ENCODE data around the gene ZNF808.
"Not testable (repeated sequence)": the region's sequence is repeated elsewhere in the genome, so short reads cannot be mapped to it uniquely, and the experiment has no call there.

The ZNF808 gene

DNA sequence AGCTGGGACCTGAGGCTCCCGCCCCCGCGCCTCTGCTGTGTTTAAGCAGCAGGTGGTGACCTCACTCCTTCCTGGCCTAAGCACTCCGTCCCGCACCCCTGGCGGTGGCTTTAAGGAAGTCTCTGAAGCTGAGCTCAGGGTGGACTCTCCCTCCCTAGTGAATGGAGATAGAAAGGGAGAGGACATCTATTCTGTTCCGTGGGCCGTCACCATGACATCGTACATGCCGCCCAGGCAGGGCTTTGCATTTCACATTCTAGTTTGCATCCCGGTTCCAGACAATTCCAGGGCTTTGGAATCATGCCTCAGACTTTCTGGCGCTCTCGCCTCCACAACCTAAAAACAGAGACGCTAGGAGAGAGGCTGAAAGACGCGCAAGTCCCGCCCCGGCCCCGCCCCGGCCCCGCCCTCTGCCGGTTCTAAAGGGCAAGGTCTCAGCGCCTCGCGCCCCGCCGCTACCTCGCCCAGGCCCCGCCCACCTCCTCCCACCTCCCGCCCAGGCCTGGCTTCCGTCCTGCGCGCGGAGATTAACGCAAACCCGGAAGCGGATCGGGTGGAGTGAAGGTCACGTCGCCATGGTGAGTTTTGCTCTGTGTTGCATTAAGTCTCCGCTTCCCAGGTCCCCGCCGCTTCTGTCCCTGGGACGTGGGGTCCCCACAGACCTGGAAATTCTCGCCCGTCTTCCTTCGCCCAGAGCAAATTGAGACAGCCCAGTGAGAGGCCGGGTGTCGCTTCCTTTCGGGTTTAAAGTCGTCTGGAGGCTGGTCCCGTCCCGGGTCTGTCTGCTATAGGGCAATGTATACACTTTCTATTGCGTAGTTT is at the start of gene ZNF808:
Gene ZNF808 (plus strand): TSS at position 535 of the 822 bp plus-strand sequence. CDS start 15,617 bp downstream, outside the sequence.
- peaks cover 4% of the 10 kb centered on the region for H3K4me1 ChIP-seq (ENCODE audit: insufficient read depth, low read length)
- H3K36me3 ChIP-seq (ENCODE audit: insufficient read depth, low read length), result no peaks in the 10 kb centered on the region
- no peaks in the 10 kb centered on the region for H3K27me3 ChIP-seq (ENCODE audit: insufficient read depth, low read length)
- peak within 1 kb of the TSS; percentile 87 for H2AFZ ChIP-seq (ENCODE audit: low read depth, low read length)
- peaks cover 4% of the 10 kb centered on the region for H3K9me3 ChIP-seq (ENCODE audit: low read length)
- H3K4me3 ChIP-seq (ENCODE audit: low read length), result peak within 1 kb of the TSS; percentile 93

GRCh38 chr19:52484111-52484743 is 43.2 kb upstream of the ZNF808 start:
- H3K27me3 ChIP-seq (ENCODE audit: insufficient read depth, low read length); H3K4me3 ChIP-seq (ENCODE audit: low read length); H3K9me3 ChIP-seq (ENCODE audit: low read length); H3K4me1 ChIP-seq (ENCODE audit: insufficient read depth, low read length); H2AFZ ChIP-seq (ENCODE audit: low read depth, low read length); H3K36me3 ChIP-seq (ENCODE audit: insufficient read depth, low read length): not testable (repeated sequence)

DNA sequence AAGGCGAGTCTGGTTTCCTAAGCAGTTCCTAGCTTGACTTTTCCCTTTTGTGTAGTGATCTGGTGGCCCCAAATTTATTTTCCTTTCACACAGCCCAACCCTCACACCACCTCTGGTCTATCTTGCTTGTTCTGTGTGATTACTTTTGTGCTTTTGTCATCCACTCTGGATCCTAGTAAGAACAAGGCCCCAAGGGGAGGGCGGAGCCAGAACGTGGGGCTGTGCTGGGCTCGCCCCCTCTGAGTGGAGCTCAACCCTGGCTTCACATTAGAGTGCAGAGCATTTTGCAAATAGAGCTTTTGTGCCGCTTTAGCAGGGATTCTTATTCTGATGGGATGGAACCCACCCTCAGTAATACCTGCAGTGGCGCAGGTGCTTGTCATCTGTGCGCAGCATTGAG is 42.4 kb upstream of the ZNF808 start:
- not testable (repeated sequence) for H3K36me3 ChIP-seq (ENCODE audit: insufficient read depth, low read length); H3K4me1 ChIP-seq (ENCODE audit: insufficient read depth, low read length); H2AFZ ChIP-seq (ENCODE audit: low read depth, low read length); H3K27me3 ChIP-seq (ENCODE audit: insufficient read depth, low read length); H3K9me3 ChIP-seq (ENCODE audit: low read length); H3K4me3 ChIP-seq (ENCODE audit: low read length)

- H3K4me1 ChIP-seq (ENCODE audit: insufficient read depth, low read length); H3K4me3 ChIP-seq (ENCODE audit: low read length); H2AFZ ChIP-seq (ENCODE audit: low read depth, low read length); H3K27me3 ChIP-seq (ENCODE audit: insufficient read depth, low read length); H3K36me3 ChIP-seq (ENCODE audit: insufficient read depth, low read length); H3K9me3 ChIP-seq (ENCODE audit: low read length): not testable (repeated sequence)
Observed at GRCh38 chr19:52485561-52486240, 41.8 kb upstream of the ZNF808 start.

DNA sequence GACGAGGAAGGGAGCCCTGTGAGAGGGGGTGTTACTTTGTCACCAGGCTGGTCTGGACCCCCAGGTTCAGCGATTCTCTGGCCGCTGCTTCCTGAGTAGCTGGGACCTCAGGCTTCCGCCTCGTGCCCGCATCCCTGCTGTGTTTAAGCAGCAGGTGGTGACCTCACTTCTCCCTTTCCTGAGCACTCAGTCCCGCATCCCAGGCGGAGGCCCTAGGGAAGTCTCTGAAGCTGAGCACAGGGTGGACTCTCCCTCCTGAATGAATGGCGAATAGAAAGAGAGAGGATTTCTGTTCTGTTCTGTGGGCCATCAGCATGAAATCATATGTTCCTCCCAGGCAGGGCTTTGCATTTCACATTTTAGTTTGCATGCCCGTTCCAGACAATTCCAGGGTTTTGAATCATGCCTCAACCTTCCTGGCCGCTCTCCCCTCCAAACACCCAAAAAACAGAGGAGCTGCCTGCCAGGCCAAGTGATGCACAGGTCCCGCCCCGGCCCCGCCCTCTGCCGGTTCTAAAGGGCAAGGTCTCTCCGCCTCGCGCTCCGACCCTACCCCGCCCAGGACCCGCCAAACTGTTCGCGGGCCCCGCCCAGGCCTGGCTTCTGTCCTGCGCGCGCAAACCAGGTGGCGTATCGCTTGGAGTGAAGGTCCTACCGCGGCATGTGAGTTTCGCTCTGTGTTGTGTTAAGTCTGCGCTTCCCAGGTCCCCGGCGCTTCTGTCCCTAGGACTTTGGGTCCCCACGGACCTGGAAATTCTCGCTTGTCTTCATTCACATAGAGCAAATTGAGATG is 35.1 kb upstream of the ZNF808 start:
- Histone ChIP-seq H3K4me3 (ENCODE audit: low read length) (peak overlapping the region; percentile 42), H3K4me1 (ENCODE audit: insufficient read depth, low read length) (peaks cover 10% of the 10 kb centered on the region)

DNA sequence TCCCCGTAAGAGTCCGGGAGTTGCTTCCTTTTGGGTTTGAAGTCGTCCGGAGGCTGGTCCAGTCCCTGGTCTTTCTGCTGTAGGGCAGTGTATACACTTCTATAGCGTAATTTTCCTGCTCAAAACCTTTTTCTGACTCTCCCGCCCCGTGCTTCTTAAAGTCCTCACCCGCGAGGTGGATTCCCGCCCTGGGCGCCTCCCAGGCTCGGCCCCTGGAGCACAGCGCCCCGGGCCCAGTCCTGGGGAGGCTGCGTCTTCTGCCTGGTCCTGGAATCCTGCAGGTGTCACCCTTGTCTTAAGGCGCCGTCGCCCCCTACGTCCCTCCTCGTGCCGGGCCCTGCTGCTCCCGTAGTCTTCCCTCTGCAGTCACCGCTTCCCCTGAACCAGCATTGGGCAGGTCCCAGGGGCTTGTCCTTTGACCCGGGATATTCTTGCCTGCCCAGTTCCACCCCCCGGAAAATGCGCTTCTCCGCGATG is 34.4 kb upstream of the ZNF808 start:
- Histone ChIP-seq H2AFZ (ENCODE audit: low read depth, low read length) (peak overlapping the region; percentile 91), H3K9me3 (ENCODE audit: low read length) (peaks cover 6% of the 10 kb centered on the region), H3K4me1 (ENCODE audit: insufficient read depth, low read length) (peaks cover 10% of the 10 kb centered on the region), H3K36me3 (ENCODE audit: insufficient read depth, low read length) (no peaks in the 10 kb centered on the region), H3K4me3 (ENCODE audit: low read length) (peak overlapping the region; percentile 42), H3K27me3 (ENCODE audit: insufficient read depth, low read length) (peaks cover 12% of the 10 kb centered on the region)

More for the DNA sequence above, 35.1 kb upstream of the ZNF808 start:
- Histone ChIP-seq H2AFZ (ENCODE audit: low read depth, low read length) (peak overlapping the region; percentile 91), H3K36me3 (ENCODE audit: insufficient read depth, low read length) (no peaks in the 10 kb centered on the region), H3K27me3 (ENCODE audit: insufficient read depth, low read length) (peaks cover 12% of the 10 kb centered on the region), H3K9me3 (ENCODE audit: low read length) (peaks cover 6% of the 10 kb centered on the region)

- Histone ChIP-seq H2AFZ (ENCODE audit: low read depth, low read length) (no peak overlapping the region), H3K9me3 (ENCODE audit: low read length) (peaks cover 6% of the 10 kb centered on the region), H3K27me3 (ENCODE audit: insufficient read depth, low read length) (peaks cover 12% of the 10 kb centered on the region), H3K4me3 (ENCODE audit: low read length) (no peak overlapping the region), H3K4me1 (ENCODE audit: insufficient read depth, low read length) (peaks cover 10% of the 10 kb centered on the region), H3K36me3 (ENCODE audit: insufficient read depth, low read length) (no peaks in the 10 kb centered on the region)
Observed at GRCh38 chr19:52494518-52494917, 33.0 kb upstream of the ZNF808 start.

GRCh38 chr19:52498571-52498970 is 28.9 kb upstream of the ZNF808 start:
- Histone ChIP-seq H3K4me3 (ENCODE audit: low read length) (no peak overlapping the region), H3K4me1 (ENCODE audit: insufficient read depth, low read length) (peaks cover 2% of the 10 kb centered on the region), H3K27me3 (ENCODE audit: insufficient read depth, low read length) (no peaks in the 10 kb centered on the region), H2AFZ (ENCODE audit: low read depth, low read length) (no peak overlapping the region), H3K9me3 (ENCODE audit: low read length) (peaks cover 2% of the 10 kb centered on the region), H3K36me3 (ENCODE audit: insufficient read depth, low read length) (no peaks in the 10 kb centered on the region)

DNA sequence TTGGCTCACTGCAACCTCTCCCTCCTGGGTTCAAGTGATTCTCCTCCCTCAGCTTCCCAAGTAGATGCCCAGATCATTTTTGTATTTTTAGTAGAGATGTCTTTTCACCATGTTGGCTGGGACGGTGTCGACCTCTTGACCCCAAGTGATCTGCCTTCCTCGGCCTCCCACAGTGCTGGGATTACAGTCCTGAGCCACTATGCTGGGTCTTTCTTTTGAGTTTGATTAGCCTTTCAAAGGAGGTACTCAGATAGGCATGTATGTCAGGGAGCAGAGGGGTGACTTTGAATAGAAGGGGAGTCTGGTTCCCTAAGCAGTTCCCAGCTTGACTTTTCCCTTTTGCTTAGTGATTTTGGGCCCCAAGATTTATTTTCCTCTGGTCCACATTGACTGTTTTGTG is 27.0 kb upstream of the ZNF808 start:
- not testable (repeated sequence) for H3K27me3 ChIP-seq (ENCODE audit: insufficient read depth, low read length); H3K4me3 ChIP-seq (ENCODE audit: low read length); H3K36me3 ChIP-seq (ENCODE audit: insufficient read depth, low read length); H3K4me1 ChIP-seq (ENCODE audit: insufficient read depth, low read length); H2AFZ ChIP-seq (ENCODE audit: low read depth, low read length); H3K9me3 ChIP-seq (ENCODE audit: low read length)

DNA sequence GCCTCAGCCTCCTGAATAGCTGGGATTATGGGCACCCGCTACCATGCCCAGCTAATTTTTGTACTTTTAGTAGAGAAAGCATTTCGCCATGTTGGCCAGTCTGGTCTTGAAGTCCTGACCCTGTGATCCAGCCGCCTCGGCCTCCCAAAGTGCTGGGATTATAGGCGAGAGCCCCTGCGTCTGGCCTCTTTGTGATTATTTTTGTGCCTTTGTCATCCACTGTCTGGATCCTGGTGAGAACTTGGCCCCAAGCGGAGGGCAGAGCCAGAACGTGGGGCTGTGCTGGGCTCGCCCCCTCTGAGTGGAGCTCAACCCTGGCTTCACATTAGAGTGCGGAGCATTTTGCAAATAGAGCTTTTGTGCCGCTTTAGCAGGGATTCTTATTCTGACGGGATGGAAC is 26.5 kb upstream of the ZNF808 start:
- not testable (repeated sequence) for H3K27me3 ChIP-seq (ENCODE audit: insufficient read depth, low read length); H3K4me3 ChIP-seq (ENCODE audit: low read length); H3K9me3 ChIP-seq (ENCODE audit: low read length); H2AFZ ChIP-seq (ENCODE audit: low read depth, low read length); H3K36me3 ChIP-seq (ENCODE audit: insufficient read depth, low read length); H3K4me1 ChIP-seq (ENCODE audit: insufficient read depth, low read length)

GRCh38 chr19:52507266-52507665 is 20.2 kb upstream of the ZNF808 start:
- Histone ChIP-seq H3K36me3 (ENCODE audit: insufficient read depth, low read length) (no peaks in the 10 kb centered on the region), H3K4me1 (ENCODE audit: insufficient read depth, low read length) (no peaks in the 10 kb centered on the region), H2AFZ (ENCODE audit: low read depth, low read length) (no peak overlapping the region), H3K9me3 (ENCODE audit: low read length) (peaks cover 11% of the 10 kb centered on the region), H3K4me3 (ENCODE audit: low read length) (no peak overlapping the region), H3K27me3 (ENCODE audit: insufficient read depth, low read length) (no peaks in the 10 kb centered on the region)

DNA sequence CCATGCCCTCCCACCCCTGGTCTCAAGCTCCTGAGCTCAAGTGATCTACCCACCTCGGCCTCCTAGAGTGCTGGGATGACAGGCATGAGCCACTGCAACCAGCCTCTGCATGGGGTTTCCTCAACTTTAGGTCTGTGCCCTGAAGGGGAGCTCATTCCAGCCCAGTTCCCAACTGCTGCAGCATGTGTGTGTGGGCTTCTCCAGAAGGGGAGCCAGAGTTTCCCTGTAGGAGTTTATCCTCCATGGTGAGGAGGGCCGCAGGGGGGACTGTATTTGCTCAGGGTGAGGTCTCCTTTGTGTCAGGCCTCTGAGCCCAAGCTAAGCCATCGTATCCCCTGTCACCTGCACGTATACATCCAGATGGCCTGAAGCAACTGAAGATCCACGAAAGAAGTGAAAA is 11.3 kb upstream of the ZNF808 start:
- H3K27me3 ChIP-seq (ENCODE audit: insufficient read depth, low read length), result no peaks in the 10 kb centered on the region
- no peak overlapping the region for H3K4me3 ChIP-seq (ENCODE audit: low read length)
- H3K4me1 ChIP-seq (ENCODE audit: insufficient read depth, low read length), result no peaks in the 10 kb centered on the region
- peaks cover 5% of the 10 kb centered on the region for H3K9me3 ChIP-seq (ENCODE audit: low read length)
- no peak overlapping the region for H2AFZ ChIP-seq (ENCODE audit: low read depth, low read length)
- no peaks in the 10 kb centered on the region for H3K36me3 ChIP-seq (ENCODE audit: insufficient read depth, low read length)

All from neuron (in vitro differentiated cells).